Measurements from ENCODE around the gene CA5B.
"Not testable (repeated sequence)": the region's sequence is repeated elsewhere in the genome, so short reads cannot be mapped to it uniquely, and the experiment has no call there.

CA5B gene

DNA sequence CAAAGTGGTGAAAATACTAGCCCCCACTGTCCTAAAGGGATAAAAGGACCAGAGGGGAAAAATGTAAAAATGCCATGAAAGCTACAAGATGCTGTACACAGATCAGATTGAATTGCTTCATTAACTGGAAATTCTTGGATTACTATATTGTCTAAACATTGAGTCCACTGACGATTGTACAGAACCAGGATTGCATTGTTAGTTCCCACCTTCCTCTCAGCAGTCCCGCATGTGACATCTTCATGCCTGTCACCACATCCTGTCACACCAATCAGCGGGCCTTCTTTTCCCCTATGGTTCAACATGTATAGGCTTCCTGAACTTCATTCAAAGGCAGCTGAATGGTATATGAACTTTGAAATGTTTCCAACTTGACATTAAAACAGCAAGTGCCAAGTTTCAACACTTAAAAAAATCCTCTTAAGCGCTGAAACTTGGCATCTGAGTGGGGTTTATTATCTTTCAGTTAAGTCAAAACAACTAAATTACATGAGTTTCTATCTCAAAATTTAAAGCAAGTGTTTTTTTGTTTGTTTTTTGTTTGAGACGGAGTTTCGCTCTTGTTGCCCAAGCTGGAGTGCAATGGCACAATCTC is 76.8 kb downstream of the CA5B start:
- no peak for DNase-seq (ENCODE audit: low read depth)

GRCh38 chrX:15815779-15816437 is 77.8 kb downstream of the CA5B start:
- DNase-seq (ENCODE audit: low read depth) = no peak

GRCh38 chrX:15816438-15816809 is 78.4 kb downstream of the CA5B start:
- DNase-seq (ENCODE audit: low read depth) = no peak

GRCh38 chrX:15816886-15817285 is 78.8 kb downstream of the CA5B start:
- no peak for DNase-seq (ENCODE audit: low read depth)

DNA sequence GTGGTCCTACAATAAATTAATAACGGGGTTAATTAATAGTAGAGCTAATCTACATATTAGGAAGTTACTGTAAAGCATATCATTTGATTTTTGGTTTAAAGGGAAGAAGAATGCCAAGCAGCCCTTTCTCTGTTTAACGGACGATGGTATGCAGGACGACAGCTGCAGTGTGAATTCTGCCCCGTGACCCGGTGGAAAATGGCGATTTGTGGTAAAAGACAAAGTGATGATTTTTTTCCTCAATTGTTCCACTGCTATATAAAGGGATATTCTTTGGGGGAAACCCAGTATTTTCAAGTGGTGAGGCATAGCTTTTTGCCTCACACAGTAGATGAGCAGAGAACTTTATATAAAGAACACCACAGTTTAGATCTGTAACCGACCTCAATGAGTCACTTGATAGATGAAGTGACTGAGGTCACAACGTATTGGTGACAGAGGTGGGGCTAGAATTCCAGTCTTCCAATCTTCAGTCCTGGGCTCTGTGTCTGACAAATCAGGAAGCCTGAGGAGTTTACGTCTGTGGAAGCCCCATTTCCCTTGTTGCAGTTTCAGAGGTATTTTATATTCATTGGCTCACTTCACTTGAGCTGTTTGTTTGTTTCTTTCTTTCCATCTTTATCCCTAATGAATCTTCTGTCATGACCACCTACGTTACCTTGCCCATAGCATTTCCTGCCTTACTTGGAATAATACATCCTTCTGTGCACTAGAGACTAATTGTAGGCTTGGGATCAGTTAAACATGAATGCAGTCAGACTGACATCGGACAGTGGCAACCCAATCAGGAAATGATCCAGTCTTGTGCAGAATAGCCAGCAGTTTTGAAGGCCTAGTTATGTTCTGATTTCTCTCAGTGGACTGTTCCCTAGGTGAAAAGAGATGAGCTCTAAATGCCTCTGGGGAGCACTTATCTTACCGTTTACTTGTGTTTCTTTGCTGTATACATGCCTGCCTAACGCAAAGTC is 82.3 kb downstream of the CA5B start:
- DNase-seq (ENCODE audit: low read depth) = no peak

DNA sequence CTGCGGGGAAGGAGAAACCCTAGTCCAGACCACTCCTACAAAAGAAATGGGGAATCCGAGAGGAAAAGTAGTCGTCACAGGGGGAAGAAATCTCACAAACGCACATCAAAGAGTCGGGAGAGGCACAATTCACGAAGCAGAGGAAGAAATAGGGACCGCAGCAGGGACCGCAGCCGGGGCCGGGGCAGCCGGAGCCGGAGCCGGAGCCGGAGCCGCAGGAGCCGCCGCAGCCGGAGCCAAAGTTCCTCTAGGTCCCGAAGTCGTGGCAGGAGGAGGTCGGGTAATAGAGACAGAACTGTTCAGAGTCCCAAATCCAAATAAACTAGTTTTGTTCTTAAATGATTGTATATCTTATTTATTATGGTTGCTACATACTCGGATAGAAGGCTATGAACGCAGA is 84.9 kb downstream of the CA5B start:
- DNase-seq (ENCODE audit: low read depth) = no peak

DNA sequence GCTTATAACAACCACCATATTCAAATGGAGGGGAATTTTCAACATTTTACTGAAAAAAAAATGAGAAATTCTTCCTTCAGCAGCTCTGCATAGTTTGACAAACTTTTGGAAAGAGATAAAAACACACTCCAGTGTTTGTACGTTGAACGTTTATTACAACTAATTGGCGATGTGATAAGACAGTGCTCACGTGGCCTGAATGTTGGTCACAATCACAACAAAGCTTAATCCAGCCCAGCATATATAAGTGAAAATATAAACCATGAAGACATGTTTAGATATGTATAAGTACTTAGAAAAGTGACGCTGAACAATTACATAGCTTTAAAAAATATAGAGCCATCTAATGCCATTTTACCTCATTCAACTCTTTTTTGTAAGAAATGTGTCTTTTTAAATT is 87.9 kb downstream of the CA5B start:
- DNase-seq (ENCODE audit: low read depth) = no peak

- no peak for DNase-seq (ENCODE audit: low read depth)
These were observed 91.1 kb downstream of the CA5B start for GRCh38 chrX:15829217-15829616.

DNA sequence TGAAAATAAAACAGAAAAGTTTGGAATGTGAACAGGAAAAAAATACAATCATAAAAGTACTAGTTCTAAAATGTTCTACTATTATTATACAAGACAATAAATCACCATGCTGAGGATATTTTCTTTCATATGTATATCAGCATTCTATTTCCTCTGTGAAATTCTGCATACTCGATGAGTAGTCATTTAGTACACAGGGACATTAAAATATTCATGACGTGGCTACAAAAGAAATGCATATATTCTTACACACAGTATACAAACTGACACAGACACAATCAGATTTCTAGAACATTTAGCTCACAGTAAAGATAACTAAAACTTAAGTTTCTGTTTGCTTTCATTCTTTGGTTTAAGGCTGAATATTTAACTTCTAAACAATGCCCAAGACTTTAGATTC is 93.3 kb downstream of the CA5B start:
- not testable (repeated sequence) for DNase-seq (ENCODE audit: low read depth)

DNA sequence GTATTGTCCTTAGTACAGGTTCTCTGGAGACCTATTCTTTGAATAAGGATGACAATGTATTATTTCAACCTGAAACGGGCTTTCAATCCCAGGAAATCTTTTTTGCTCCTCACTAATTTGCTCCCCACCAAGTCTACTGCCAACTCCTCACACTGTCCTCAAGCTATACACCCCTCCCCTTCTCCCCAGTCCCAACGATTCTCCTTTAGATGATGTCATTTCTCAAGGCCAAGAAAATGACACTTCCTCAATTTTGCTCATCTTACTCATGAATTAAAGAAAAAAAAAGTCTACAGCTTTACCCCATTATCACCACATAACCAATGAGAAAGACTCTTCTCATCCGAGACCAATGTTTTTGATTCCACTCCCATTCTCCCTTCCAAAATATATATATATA is 96.0 kb downstream of the CA5B start:
- no peak for DNase-seq (ENCODE audit: low read depth)

DNA sequence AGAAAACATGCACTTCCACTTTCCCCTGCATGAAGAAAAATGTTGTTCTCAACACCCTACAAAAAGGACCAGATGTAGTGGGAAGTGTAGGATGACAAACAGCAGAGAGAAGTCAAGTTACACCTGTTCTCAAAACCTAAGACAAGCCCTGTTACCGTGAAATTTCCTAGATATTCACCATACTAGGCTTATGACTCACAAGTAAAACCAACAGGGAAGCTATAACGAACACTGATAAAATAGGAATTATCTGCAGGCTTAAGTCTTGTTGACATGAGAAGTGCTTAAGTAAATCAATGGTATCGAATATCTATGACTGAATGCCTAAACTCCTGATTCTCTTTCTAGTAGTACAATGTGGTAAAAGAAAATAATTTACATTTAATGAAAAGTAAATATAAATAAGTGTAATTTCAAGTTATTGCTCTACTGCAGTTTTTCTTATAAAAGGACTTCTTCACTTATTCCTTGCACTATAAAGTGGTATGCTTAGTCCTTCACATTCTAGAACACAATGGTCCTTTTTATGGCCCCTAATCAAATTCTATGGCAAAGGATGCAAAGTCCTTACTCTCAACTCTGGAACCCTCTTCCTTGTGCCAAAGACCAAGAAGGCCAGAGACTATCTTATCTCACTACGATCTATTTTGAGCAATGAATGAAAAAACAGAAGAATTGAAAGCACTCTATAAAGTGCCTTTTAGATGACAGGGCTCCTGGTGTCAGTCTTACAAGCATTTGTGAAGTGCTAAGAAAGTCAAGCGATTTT is 96.9 kb downstream of the CA5B start:
- no peak for DNase-seq (ENCODE audit: low read depth)
